Spleen (tissue), 7 donors: ENCODE results near the gene WHRN.

ENCODE experiments used
- CTCF ChIP-seq, 11 experiments: fragments of 200-600 bp in 7 of 11; fragments of 450-650 bp in 4 of 11; sonication (generic) in 4 of 11; IDR thresholded peaks in 8 of 11; conservative IDR thresholded peaks in 3 of 11; 1 replicate in 7 of 11; 2 replicates in 4 of 11; pipeline versions ENCODE4 v1.4.0 to v1.8.0; 2016 to 2021; ENCODE audit warnings: antibody characterized with exemption in 11 of 11, inconsistent platforms in 4 of 11, mild to moderate bottlenecking in 1 of 11
- POLR2A ChIP-seq, 3 donors: fragments of 450-650 bp; IDR thresholded peaks; one replicate each; pipeline ENCODE4 v1.5.1; 2017; ENCODE audit warnings: antibody characterized with exemption in 3 of 3, mild to moderate bottlenecking in 1 of 3
- POLR2AphosphoS5 ChIP-seq, 3 donors: sonication (generic); formaldehyde crosslinking; IDR thresholded peaks; one replicate each; pipeline ENCODE4 v1.5.1; 2017; ENCODE audit warnings: antibody characterized with exemption in 3 of 3
- donor health status: DM: no; HTN: no; CAD: no; lungs with moderate emphysema.
- donor health status: DM: no; HTN: no; CAD: no.
- donor health status: DM: no; HTN: no; CAD: no.

GRCh38 chr9:114471157-114471556 lies 34.1 kb downstream of the WHRN start:
- no peak for TF ChIP-seq CTCF (IDR thresholded peaks at IDR 0.05 in 8 of 11, conservative IDR thresholded peaks at IDR 0.05 in 3 of 11)
- TF ChIP-seq POLR2AphosphoS5 (IDR thresholded peaks at IDR 0.05): no peak
- TF ChIP-seq POLR2A (IDR thresholded peaks at IDR 0.05): no peak
